Ascending aorta (tissue), 2 donors: Measurements from ENCODE around the gene EIF5B. TPM values are rescaled to one million over a fixed set of nuclear protein-coding genes. Genes with fewer than 3 reads are reported as not detected.

Experiments used
- DNase-seq, 2 donors: peaks; one replicate each; pipeline ENCODE4 v3.0.0-alpha.2; 2019; ENCODE audit warnings: low spot score in 2 of 2
- H3K27ac ChIP-seq, 2 donors: fragments of 200-600 bp; sonication (generic); one replicate each; pipeline ENCODE4 v1.5.1; 2016 to 2017; ENCODE audit warnings: mild to moderate bottlenecking in 1 of 2
- H3K27me3 ChIP-seq: fragments of 200-600 bp; sonication (generic); one replicate; pipeline ENCODE4 v1.5.1; 2017
- H3K36me3 ChIP-seq, 2 donors: fragments of 200-600 bp; sonication (generic); one replicate each; pipeline ENCODE4 v1.5.1; 2016
- H3K4me1 ChIP-seq, 2 donors: fragments of 200-600 bp; sonication (generic); one replicate each; pipeline ENCODE4 v1.5.1; 2016 to 2017; ENCODE audit warnings: mild to moderate bottlenecking in 1 of 2
- H3K4me3 ChIP-seq, 2 donors: fragments of 200-600 bp; sonication (generic); one replicate each; pipeline ENCODE4 v1.5.1; 2016 to 2017; ENCODE audit warnings: mild to moderate bottlenecking in 1 of 2
- H3K9me3 ChIP-seq, 2 donors: fragments of 200-600 bp; sonication (generic); one replicate each; pipeline ENCODE4 v1.5.1; 2016
- intact Hi-C: fragments of 100-400 bp; cut with DNase I; formaldehyde crosslinking; loops from one replicate; pipeline ENCODE4 v1.15.1; 2023
- total RNA-seq: library from RNA; depleted of rRNA; stranded (reverse); fragments of >200 nt; gene quantifications from one replicate; pipeline ENCODE4 v1.1.0, GENCODE V29; 2016
- TF ChIP-seq, protein P1 (sequence below), 3 experiments: fragments of 200-600 bp in 2 of 3; fragments of 450-650 bp in 1 of 3; sonication (generic) in 2 of 3; IDR thresholded peaks; one replicate each; pipeline ENCODE4 v1.5.1; 2016 to 2019; ENCODE audit warnings: antibody characterized with exemption in 3 of 3, mild to moderate bottlenecking in 1 of 3, moderate library complexity in 1 of 3

Gene EIF5B
- total RNA-seq, 1 donor from 2014 or later, result 38.2 TPM

DNA sequence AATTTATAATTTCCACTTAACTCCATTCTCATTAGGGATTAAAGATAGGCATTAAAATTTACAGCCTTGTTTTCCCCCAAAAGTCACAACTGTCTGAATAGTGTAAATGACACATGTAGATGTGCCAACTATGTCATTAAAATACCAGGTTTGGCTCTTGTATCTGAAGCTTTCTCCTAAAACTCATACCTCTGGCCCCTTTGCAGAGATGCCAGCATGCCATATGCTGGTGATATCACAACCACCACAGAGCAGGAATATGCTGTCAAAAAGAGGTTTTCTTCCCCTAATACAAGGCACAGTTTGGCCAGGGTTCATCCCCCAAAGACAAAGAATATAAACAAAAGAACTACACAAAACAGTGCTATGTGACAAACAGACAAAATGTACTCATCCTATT lies 87.2 kb downstream of the EIF5B start:
- H3K4me1 ChIP-seq, result peaks cover 4 to 5% of the 10 kb centered on the region in 2 donors

DNA sequence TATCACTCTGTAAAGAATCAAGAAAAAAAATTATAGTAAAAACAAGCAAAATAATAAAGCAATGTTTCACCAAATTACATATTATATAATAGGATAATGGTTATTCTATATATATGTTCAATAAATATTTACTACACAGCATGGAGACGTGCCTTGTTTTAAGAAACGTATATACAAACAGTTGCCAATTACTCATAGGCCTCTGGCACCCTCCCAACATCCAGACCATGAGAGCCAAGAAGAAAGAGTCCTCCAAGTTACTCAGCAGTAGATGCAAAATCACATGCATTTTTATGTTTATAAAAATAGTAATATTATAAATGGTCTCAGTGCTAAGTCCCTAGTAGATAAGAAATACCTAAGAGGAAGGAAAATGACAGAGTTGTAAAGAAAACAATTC lies 87.8 kb downstream of the EIF5B start:
- intact Hi-C loops, result no loop called here
- no peaks in the 10 kb centered on the region for H3K27me3 ChIP-seq
- no peak for DNase-seq
- peaks cover 4 to 5% of the 10 kb centered on the region in 2 donors for H3K4me1 ChIP-seq
- H3K36me3 ChIP-seq, result peaks cover 22 to 55% of the 10 kb centered on the region in 2 donors
- no peak overlapping the region for H3K27ac ChIP-seq
- no peak overlapping the region for H3K4me3 ChIP-seq
- H3K9me3 ChIP-seq, result no peaks in the 10 kb centered on the region
- TF ChIP-seq, protein P1, sequence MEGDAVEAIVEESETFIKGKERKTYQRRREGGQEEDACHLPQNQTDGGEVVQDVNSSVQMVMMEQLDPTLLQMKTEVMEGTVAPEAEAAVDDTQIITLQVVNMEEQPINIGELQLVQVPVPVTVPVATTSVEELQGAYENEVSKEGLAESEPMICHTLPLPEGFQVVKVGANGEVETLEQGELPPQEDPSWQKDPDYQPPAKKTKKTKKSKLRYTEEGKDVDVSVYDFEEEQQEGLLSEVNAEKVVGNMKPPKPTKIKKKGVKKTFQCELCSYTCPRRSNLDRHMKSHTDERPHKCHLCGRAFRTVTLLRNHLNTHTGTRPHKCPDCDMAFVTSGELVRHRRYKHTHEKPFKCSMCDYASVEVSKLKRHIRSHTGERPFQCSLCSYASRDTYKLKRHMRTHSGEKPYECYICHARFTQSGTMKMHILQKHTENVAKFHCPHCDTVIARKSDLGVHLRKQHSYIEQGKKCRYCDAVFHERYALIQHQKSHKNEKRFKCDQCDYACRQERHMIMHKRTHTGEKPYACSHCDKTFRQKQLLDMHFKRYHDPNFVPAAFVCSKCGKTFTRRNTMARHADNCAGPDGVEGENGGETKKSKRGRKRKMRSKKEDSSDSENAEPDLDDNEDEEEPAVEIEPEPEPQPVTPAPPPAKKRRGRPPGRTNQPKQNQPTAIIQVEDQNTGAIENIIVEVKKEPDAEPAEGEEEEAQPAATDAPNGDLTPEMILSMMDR (IDR thresholded peaks at IDR 0.05), result no peak

More for the DNA sequence above, 87.2 kb downstream of the EIF5B start:
- H3K4me3 ChIP-seq, result no peak overlapping the region
- H3K36me3 ChIP-seq, result peaks cover 21 to 55% of the 10 kb centered on the region in 2 donors
- H3K27ac ChIP-seq, result no peak overlapping the region
- DNase-seq, result no peak
- TF ChIP-seq, protein P1 (IDR thresholded peaks at IDR 0.05), result no peak
- intact Hi-C loops, result no loop called here
- H3K9me3 ChIP-seq, result no peaks in the 10 kb centered on the region
- no peaks in the 10 kb centered on the region for H3K27me3 ChIP-seq

DNA sequence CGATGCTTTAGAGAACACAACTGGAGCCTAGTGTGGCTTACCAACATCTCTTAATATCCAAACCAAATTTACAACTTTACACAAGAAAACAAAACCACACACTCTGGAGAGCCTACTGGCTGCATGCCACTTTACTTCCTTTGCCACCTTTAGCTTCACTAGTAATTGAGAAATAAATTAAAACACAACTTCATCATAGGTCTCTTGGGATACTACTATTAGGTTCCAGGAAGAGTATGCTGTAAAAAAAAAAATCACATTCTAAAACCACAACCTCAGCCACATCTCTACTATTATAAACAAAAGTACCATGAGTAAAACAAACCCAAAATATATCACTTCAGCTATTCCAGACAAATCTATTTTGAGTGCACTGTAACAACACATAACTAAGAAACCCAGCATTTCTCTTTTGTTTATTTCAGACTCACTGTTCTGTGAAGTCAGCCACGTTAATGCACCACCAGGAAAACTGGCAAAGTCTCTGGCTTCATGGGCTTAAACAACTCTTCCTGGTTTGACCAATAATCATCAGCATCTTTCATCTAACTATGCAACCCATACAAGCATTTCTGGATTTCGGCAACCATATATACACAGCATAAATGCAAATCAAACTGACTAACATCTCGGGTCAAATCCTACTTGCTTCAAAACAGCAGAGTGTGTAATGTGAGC lies 93.6 kb downstream of the EIF5B start:
- TF ChIP-seq, protein P1 (IDR thresholded peaks at IDR 0.05), result no peak
- intact Hi-C loops, result no loop called here
- H3K4me3 ChIP-seq, result no peak overlapping the region

DNA sequence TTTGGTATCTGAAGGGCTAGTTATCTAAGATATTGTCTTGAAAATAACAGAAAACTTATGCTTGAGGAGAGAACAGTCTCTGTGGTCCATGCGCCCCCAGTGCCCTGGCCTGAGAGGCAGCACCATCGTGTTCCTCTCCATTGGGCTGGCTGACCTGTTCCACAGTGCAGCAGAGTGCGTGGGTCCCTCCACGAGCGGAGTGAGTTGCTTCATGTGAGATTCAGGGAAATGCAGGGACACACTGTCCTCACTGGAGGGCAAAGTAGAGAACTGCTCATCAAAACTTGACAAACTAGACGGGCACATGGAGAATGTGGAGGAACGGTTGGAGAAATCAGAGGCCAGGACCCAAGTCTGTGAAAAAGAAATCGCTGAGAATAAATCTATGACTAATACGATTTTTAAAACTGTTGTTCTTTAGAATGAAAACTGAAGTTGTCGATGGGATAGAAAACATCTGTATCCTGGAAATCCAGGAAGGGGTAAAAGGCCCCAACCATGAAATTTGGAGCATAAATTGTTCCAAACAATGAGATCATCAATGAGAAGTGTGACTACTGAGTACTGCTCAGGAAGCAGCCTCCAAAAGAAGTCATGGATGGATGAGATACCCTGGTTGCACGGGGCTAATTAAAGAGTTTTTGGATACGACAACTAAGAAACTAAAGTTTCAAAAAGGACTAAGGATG lies 94.5 kb downstream of the EIF5B start:
- Histone ChIP-seq H3K9me3 (no peaks in the 10 kb centered on the region), H3K27me3 (no peaks in the 10 kb centered on the region), H3K4me3 (no peak overlapping the region), H3K4me1 (peaks cover 0 to 5% of the 10 kb centered on the region in 2 donors), H3K27ac (peak overlapping the region; percentile 50 to 53), H3K36me3 (peaks cover 8 to 34% of the 10 kb centered on the region in 2 donors)
- no peak for DNase-seq
- intact Hi-C loops, result no loop called here
- TF ChIP-seq, protein P1 (IDR thresholded peaks at IDR 0.05), result no peak

More for the DNA sequence above, 93.6 kb downstream of the EIF5B start:
- Histone ChIP-seq H3K9me3 (no peaks in the 10 kb centered on the region), H3K27ac (peak overlapping the region; percentile 50 to 53), H3K4me1 (peaks cover 0 to 5% of the 10 kb centered on the region in 2 donors), H3K27me3 (no peaks in the 10 kb centered on the region), H3K36me3 (peaks cover 7 to 34% of the 10 kb centered on the region in 2 donors)
- DNase-seq, result no peak

DNA sequence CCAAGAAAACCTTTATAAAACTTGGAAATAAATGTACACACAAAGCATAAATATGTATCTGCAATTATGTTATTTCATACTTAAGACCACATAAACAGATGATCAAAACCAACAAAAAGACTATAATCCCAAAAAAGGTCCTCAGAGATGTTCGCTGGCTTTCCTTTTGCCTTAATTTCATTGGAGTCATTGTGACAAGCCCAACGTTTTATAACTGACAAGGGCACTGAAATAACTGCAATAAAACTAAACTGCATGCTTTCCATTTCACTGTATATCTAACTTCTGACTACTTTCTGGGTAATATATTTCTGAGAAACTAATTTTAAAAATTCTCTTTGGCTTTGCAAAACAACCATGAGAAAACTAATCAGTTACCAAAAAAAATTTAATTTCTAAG lies 96.2 kb downstream of the EIF5B start:
- Histone ChIP-seq H3K9me3 (no peaks in the 10 kb centered on the region), H3K27me3 (no peaks in the 10 kb centered on the region), H3K27ac (no peak overlapping the region), H3K36me3 (peaks cover 14 to 27% of the 10 kb centered on the region in 2 donors), H3K4me1 (peaks cover 0 to 5% of the 10 kb centered on the region in 2 donors), H3K4me3 (no peak overlapping the region)
- intact Hi-C loops, result no loop called here
- TF ChIP-seq, protein P1 (IDR thresholded peaks at IDR 0.05), result no peak
- DNase-seq, result no peak
